Mesenchymal stem cell (in vitro differentiated cells and primary cell): ENCODE data around the gene GNA14.
"Not testable (repeated sequence)": the region's sequence is repeated elsewhere in the genome, so short reads cannot be mapped to it uniquely, and the experiment has no call there.

Experiments used
- DNase-seq: peaks from one replicate; pipeline ENCODE4 v3.0.0-alpha.2; 2013
- H2AFZ ChIP-seq: one replicate; pipeline ENCODE4 v1.6.1; 2013; ENCODE audit warnings: low read depth, mild to moderate bottlenecking, control low read depth, inconsistent platforms, low read length, moderate library complexity
- H2AK5ac ChIP-seq: 2 replicates; pipeline ENCODE4 v1.6.1; 2013; ENCODE audit warnings: low read length, moderate library complexity, mild to moderate bottlenecking, inconsistent platforms; ENCODE audit not compliant: severe bottlenecking
- H2BK120ac ChIP-seq: one replicate; pipeline ENCODE4 v1.6.1; 2013; ENCODE audit warnings: low read depth, mild to moderate bottlenecking, inconsistent platforms, low read length, moderate library complexity
- H2BK12ac ChIP-seq, 2 experiments: one replicate each; pipeline ENCODE4 v1.6.1; 2013; ENCODE audit warnings: inconsistent platforms in 2 of 2, low read length in 2 of 2, mild to moderate bottlenecking in 2 of 2, moderate library complexity in 2 of 2, control low read depth in 1 of 2
- H2BK15ac ChIP-seq: one replicate; pipeline ENCODE4 v1.6.1; 2013; ENCODE audit warnings: mild to moderate bottlenecking, low read depth, inconsistent platforms; ENCODE audit not compliant: poor library complexity, severe bottlenecking
- H2BK5ac ChIP-seq: 2 replicates; pipeline ENCODE4 v1.6.1; 2013; ENCODE audit warnings: low read depth, mild to moderate bottlenecking, low read length, control low read depth, inconsistent platforms; ENCODE audit not compliant: poor library complexity, severe bottlenecking
- H3K14ac ChIP-seq, 2 experiments: one replicate each; pipeline ENCODE4 v1.6.1; 2013; ENCODE audit warnings: inconsistent platforms in 2 of 2, low read length in 2 of 2, control low read depth in 1 of 2, mild to moderate bottlenecking in 1 of 2, moderate library complexity in 1 of 2
- H3K18ac ChIP-seq, 2 experiments: one replicate each; pipeline ENCODE4 v1.6.1; 2013; ENCODE audit warnings: inconsistent platforms in 2 of 2, low read length in 2 of 2, control low read depth in 1 of 2, low read depth in 1 of 2, mild to moderate bottlenecking in 1 of 2
- H3K23ac ChIP-seq, 2 experiments: one replicate each; pipeline ENCODE4 v1.6.1; 2013; ENCODE audit warnings: inconsistent platforms in 2 of 2, low read length in 2 of 2, mild to moderate bottlenecking in 2 of 2, moderate library complexity in 2 of 2, control low read depth in 1 of 2
- H3K27ac ChIP-seq: 2 replicates; pipeline ENCODE4 v1.5.1; 2013; ENCODE audit warnings: mild to moderate bottlenecking, moderate library complexity, low read length, control low read depth, inconsistent platforms; ENCODE audit not compliant: poor library complexity, severe bottlenecking
- H3K27me3 ChIP-seq, 2 experiments: 2 replicates each; pipeline versions ENCODE4 v1.6.1 to v1.7.0; 2013; ENCODE audit warnings: low read length in 2 of 2, mild to moderate bottlenecking in 2 of 2, moderate library complexity in 2 of 2, control low read depth in 1 of 2, inconsistent platforms in 1 of 2; ENCODE audit not compliant: control insufficient read depth in 1 of 2, insufficient read depth in 1 of 2
- H3K36me3 ChIP-seq, 2 experiments: 2 replicates each; pipeline versions ENCODE4 v1.6.1 to v1.7.0; 2013; ENCODE audit warnings: low read length in 2 of 2, control low read depth in 1 of 2, inconsistent platforms in 1 of 2, low read depth in 1 of 2, mild to moderate bottlenecking in 1 of 2; ENCODE audit not compliant: insufficient read depth in 2 of 2, control insufficient read depth in 1 of 2
- H3K4ac ChIP-seq, 2 experiments: one replicate each; pipeline ENCODE4 v1.6.1; 2013; ENCODE audit warnings: inconsistent platforms in 2 of 2, low read length in 2 of 2, mild to moderate bottlenecking in 2 of 2, moderate library complexity in 2 of 2, control low read depth in 1 of 2, low read depth in 1 of 2
- H3K4me1 ChIP-seq: 2 replicates; pipeline ENCODE4 v1.6.1; 2013; ENCODE audit warnings: low read depth, low read length, control low read depth; ENCODE audit not compliant: control insufficient read depth, insufficient read depth
- H3K4me2 ChIP-seq: 2 replicates; pipeline ENCODE4 v1.6.1; 2013; ENCODE audit warnings: low read length, mild to moderate bottlenecking, inconsistent platforms; ENCODE audit not compliant: poor library complexity, severe bottlenecking
- H3K4me3 ChIP-seq, 2 experiments: 2 replicates each; pipeline versions ENCODE4 v1.5.1 to v1.7.0; 2013; ENCODE audit warnings: low read length in 2 of 2, mild to moderate bottlenecking in 2 of 2, control low read depth in 1 of 2, low read depth in 1 of 2; ENCODE audit not compliant: insufficient read depth in 1 of 2
- H3K79me1 ChIP-seq: replicated peaks from 2 replicates; pipeline ENCODE4 v1.6.1; 2013; ENCODE audit warnings: mild to moderate bottlenecking, control low read depth, low read length, inconsistent platforms; ENCODE audit not compliant: poor library complexity, severe bottlenecking
- H3K9ac ChIP-seq: 2 replicates; pipeline ENCODE4 v1.7.0; 2013; ENCODE audit warnings: mild to moderate bottlenecking, low read length, moderate library complexity
- H3K9me3 ChIP-seq: 2 replicates; pipeline ENCODE4 v1.7.0; 2013; ENCODE audit warnings: mild to moderate bottlenecking, low read length; ENCODE audit not compliant: control insufficient read depth
- H4K8ac ChIP-seq: one replicate; pipeline ENCODE4 v1.6.1; 2013; ENCODE audit warnings: inconsistent platforms, mild to moderate bottlenecking, low read length, moderate library complexity
- H4K91ac ChIP-seq: one replicate; pipeline ENCODE4 v1.6.1; 2013; ENCODE audit warnings: mild to moderate bottlenecking, low read length, inconsistent platforms
- WGBS: methylation state at CpG from one replicate; pipeline ENCODE4 v1.1.7; 2013; ENCODE audit warnings: mixed read lengths; 5-methylcytosine and 5-hydroxymethylcytosine counted together

The GNA14 gene

DNA sequence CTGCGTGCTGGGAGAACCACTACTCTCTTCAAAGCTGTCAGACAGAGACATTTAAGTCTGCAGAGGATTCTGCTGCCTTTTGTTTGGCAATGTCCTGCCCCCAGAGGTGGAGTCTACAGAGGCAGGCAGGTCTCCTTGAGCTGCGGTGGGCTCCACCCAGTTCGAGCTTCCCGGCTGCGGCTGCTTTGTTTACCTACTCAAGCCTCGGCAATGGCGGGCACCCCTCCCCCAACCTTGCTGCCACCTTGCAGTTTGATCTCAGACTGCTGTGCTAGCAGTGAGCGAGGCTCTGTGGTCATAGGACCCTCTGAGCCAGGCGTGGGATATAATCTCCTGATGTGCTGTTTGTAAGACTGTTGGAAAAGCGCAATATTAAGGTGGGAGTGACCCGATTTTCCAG is 39.6 kb upstream of the GNA14 start:
- 96% methylated on average over 9 of the region's 11 CpGs for WGBS
- H3K9ac ChIP-seq, H2BK12ac ChIP-seq, H3K4ac ChIP-seq, H3K4me3 ChIP-seq, H2BK5ac ChIP-seq, H3K23ac ChIP-seq, DNase-seq, H3K9me3 ChIP-seq, H3K4me2 ChIP-seq, H2BK15ac ChIP-seq, H3K79me1 ChIP-seq, H4K91ac ChIP-seq, H3K14ac ChIP-seq, H3K18ac ChIP-seq, H2AK5ac ChIP-seq, H4K8ac ChIP-seq, H3K36me3 ChIP-seq, H2BK120ac ChIP-seq, H2AFZ ChIP-seq, H3K27me3 ChIP-seq, H3K4me1 ChIP-seq, H3K27ac ChIP-seq: not testable (repeated sequence)

DNA sequence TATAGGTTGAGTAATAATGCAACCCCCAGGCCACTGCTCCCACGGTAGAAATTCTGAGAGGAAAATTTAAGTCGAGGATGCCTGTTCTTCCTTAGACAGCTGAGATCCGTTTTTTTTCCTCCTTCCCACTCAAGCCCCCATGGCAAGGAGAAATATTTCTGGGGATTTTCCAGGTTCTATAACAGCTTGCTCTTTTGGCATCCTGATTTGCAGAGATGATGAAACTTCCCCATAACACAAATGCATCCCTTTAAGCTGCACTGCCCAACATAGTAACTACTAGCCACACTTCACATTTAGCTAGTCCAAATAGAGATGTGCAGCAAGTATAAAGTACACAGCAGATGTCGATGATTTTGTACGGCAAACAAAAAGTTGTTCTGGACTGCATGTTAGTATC is 32.5 kb upstream of the GNA14 start:
- Histone ChIP-seq H2AFZ (no peak overlapping the region), H2AK5ac (no peak overlapping the region), H2BK15ac (no peak overlapping the region), H3K23ac (no peak overlapping the region), H4K91ac (no peak overlapping the region), H3K27me3 (peaks cover 0 to 4% of the 10 kb centered on the region in 2 experiments), H3K36me3 (no peaks in the 10 kb centered on the region), H3K27ac (no peak overlapping the region), H3K9ac (no peak overlapping the region), H3K79me1 (no peaks in the 10 kb centered on the region), H3K4me1 (peaks cover 2% of the 10 kb centered on the region), H3K9me3 (no peaks in the 10 kb centered on the region), H3K4ac (no peak overlapping the region), H2BK120ac (no peak overlapping the region), H3K18ac (no peak overlapping the region), H4K8ac (no peak overlapping the region), H3K4me3 (no peak overlapping the region), H3K4me2 (no peak overlapping the region), H2BK12ac (no peak overlapping the region), H3K14ac (peak overlapping the region in 1 of 2 experiments; percentile 15), H2BK5ac (no peak overlapping the region)
- DNase-seq = no peak
- WGBS = 100% methylated on average over 5 of the region's 5 CpGs

DNA sequence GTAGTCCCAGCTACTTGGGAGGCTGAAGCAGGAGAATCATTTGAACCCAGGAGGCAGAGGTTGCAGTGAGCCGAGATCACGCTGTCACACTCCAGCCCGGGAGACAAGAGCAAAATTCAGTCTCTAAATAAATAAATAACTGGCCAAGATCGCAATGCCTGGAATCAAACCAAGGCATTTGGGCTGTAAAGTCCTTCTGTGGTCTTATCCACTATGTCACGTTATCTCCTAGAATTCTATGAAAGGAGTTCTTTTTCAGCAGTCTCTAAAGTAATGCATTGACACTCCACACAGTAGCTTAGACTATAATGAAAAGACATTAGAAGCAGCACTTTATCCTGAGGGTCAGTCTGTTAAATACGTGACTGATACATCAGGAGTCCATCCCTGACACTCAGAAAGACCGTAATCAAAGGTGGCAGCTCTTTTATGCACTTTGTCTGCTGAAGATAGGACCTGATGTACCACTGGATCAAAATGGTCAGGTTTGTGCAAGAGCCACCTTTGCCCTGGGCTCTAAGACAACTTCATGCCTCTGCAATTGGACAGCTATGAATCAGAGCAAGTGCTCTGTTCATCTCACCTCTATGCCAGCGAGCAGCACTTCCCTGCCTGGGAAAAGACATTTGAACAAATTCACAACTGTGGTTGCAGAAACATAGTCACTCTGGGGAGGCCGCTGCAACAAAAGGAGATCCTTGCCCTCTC is 31.7 kb upstream of the GNA14 start:
- Histone ChIP-seq H2BK120ac (no peak overlapping the region), H2BK12ac (no peak overlapping the region), H3K4me1 (peaks cover 2% of the 10 kb centered on the region), H2AFZ (no peak overlapping the region), H2AK5ac (no peak overlapping the region), H3K79me1 (no peaks in the 10 kb centered on the region), H4K8ac (no peak overlapping the region), H3K4me3 (no peak overlapping the region), H3K27ac (no peak overlapping the region), H3K4ac (no peak overlapping the region), H2BK5ac (no peak overlapping the region), H3K36me3 (no peaks in the 10 kb centered on the region), H3K9ac (no peak overlapping the region), H4K91ac (no peak overlapping the region), H3K9me3 (no peaks in the 10 kb centered on the region), H2BK15ac (no peak overlapping the region), H3K27me3 (peaks cover 0 to 4% of the 10 kb centered on the region in 2 experiments), H3K4me2 (no peak overlapping the region), H3K23ac (no peak overlapping the region), H3K18ac (no peak overlapping the region), H3K14ac (no peak overlapping the region)
- WGBS = 96% methylated on average over 9 of the region's 9 CpGs
- no peak for DNase-seq

DNA sequence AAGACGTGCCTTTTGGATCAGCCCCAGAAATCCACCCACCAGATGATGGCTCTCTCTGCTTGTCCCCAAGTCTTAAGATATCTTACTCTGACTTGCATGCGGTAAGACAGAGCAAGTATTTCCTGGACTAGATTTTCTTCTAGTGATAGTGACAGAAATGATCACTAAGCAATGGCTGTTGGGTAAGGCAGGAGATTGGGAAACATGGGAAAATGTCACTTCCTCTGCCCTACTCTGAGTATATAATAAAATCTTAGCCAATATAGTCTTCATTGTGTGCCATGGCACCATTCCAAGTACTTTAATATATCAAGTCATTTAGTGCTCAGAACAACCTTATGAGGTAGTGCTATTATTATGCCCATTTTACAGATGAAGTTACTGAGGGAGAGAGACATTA is 31.0 kb upstream of the GNA14 start:
- peaks cover 2% of the 10 kb centered on the region for H3K4me1 ChIP-seq

More for the DNA sequence above, 31.0 kb upstream of the GNA14 start:
- Histone ChIP-seq H3K27me3 (peaks cover 0 to 4% of the 10 kb centered on the region in 2 experiments), H3K23ac (no peak overlapping the region), H2AK5ac (no peak overlapping the region), H3K4me2 (no peak overlapping the region), H3K18ac (no peak overlapping the region), H3K27ac (no peak overlapping the region), H2AFZ (no peak overlapping the region), H3K4me3 (no peak overlapping the region), H4K8ac (no peak overlapping the region), H3K9ac (no peak overlapping the region), H3K4ac (no peak overlapping the region), H3K36me3 (no peaks in the 10 kb centered on the region), H3K79me1 (no peaks in the 10 kb centered on the region), H2BK120ac (no peak overlapping the region), H2BK12ac (no peak overlapping the region), H4K91ac (no peak overlapping the region), H2BK5ac (no peak overlapping the region), H2BK15ac (no peak overlapping the region), H3K14ac (no peak overlapping the region), H3K9me3 (no peaks in the 10 kb centered on the region)
- 100% methylated on average over 1 of the region's 2 CpGs for WGBS
- DNase-seq = no peak
